ENCODE data around the gene MGAT5.

- TF ChIP-seq CTCF (IDR thresholded peaks at IDR 0.05) (no peak), POLR2AphosphoS5 (IDR thresholded peaks at IDR 0.05) (no peak), POLR2A (IDR thresholded peaks at IDR 0.05) (no peak)
These were observed 67.1 kb downstream of the MGAT5 start for GRCh38 chr2:134320930-134321329.
